PFSK-1 (cell line): ENCODE data around the gene ACOXL.

ENCODE experiments used
- POLR2AphosphoS5 ChIP-seq: IDR thresholded peaks from 2 replicates; pipeline ENCODE4 v1.6.1; 2012; ENCODE audit warnings: low read depth, mild to moderate bottlenecking, control low read depth, low read length, moderate library complexity
- REST ChIP-seq, 2 experiments: IDR thresholded peaks; 2 replicates each; pipeline versions ENCODE4 v1.6.1 to v1.8.0; 2011 to 2012; ENCODE audit warnings: low read depth in 2 of 2, low read length in 2 of 2, control low read depth in 1 of 2, inconsistent platforms in 1 of 2, mild to moderate bottlenecking in 1 of 2, moderate library complexity in 1 of 2; ENCODE audit not compliant: insufficient read depth in 1 of 2
- SIN3A ChIP-seq: IDR thresholded peaks from 2 replicates; pipeline ENCODE4 v1.6.1; 2012; ENCODE audit warnings: mild to moderate bottlenecking, low read length, moderate library complexity, borderline replicate concordance; ENCODE audit not compliant: insufficient read depth
- TAF1 ChIP-seq: IDR thresholded peaks from 2 replicates; pipeline ENCODE4 v1.6.1; 2012; ENCODE audit warnings: low read length, control low read depth, borderline replicate concordance; ENCODE audit not compliant: insufficient read depth

- no peak for TF ChIP-seq REST (IDR thresholded peaks at IDR 0.05; ENCODE audit: insufficient read depth in 1 of 2, low read depth in 2 of 2, low read length in 2 of 2)
- no peak for TF ChIP-seq SIN3A
- TF ChIP-seq POLR2AphosphoS5: no peak
- TF ChIP-seq TAF1: no peak
These were observed 391.4 kb downstream of the ACOXL start for GRCh38 chr2:111123751-111124150.
